Skeletal muscle satellite cell (primary cell): ENCODE measurements around the gene SPX.
A peak's percentile ranks its signal among the peaks of the same experiment; 100 is the strongest.

Experiments
- H3K27me3 ChIP-seq: 2 replicates; pipeline ENCODE4 v1.7.0; 2013; ENCODE audit warnings: low read length; ENCODE audit not compliant: control insufficient read depth, insufficient read depth
- H3K36me3 ChIP-seq: 2 replicates; pipeline ENCODE4 v1.7.0; 2013; ENCODE audit warnings: mild to moderate bottlenecking, control low read depth, low read length; ENCODE audit not compliant: insufficient read depth
- H3K4me1 ChIP-seq: 2 replicates; pipeline ENCODE4 v1.7.0; 2013; ENCODE audit warnings: low read length; ENCODE audit not compliant: control insufficient read depth, insufficient read depth
- H3K4me2 ChIP-seq: 2 replicates; pipeline ENCODE4 v1.7.0; 2013; ENCODE audit warnings: mild to moderate bottlenecking, low read length
- H3K4me3 ChIP-seq: 2 replicates; pipeline ENCODE4 v1.7.0; 2013; ENCODE audit warnings: low read length
- H3K9ac ChIP-seq: 2 replicates; pipeline ENCODE4 v1.7.0; 2013; ENCODE audit warnings: mild to moderate bottlenecking, low read depth, low read length, moderate library complexity
- H3K9me3 ChIP-seq: replicated peaks from 2 replicates; pipeline ENCODE4 v1.7.0; 2013; ENCODE audit warnings: mild to moderate bottlenecking, control low read depth, low read length

SPX gene

GRCh38 chr12:21561158-21561557 lies 35.1 kb downstream of the SPX start:
- peak overlapping the region; percentile 22 for H3K9ac ChIP-seq
- H3K27me3 ChIP-seq, result no peaks in the 10 kb centered on the region
- no peaks in the 10 kb centered on the region for H3K36me3 ChIP-seq
- H3K9me3 ChIP-seq, result no peaks in the 10 kb centered on the region
- H3K4me3 ChIP-seq, result no peak overlapping the region
- peaks cover 13% of the 10 kb centered on the region for H3K4me1 ChIP-seq
- no peak overlapping the region for H3K4me2 ChIP-seq

GRCh38 chr12:21562859-21563258 lies 36.8 kb downstream of the SPX start:
- no peak overlapping the region for H3K4me3 ChIP-seq
- H3K4me1 ChIP-seq, result peaks cover 13% of the 10 kb centered on the region

GRCh38 chr12:21566223-21566906 lies 40.3 kb downstream of the SPX start:
- Histone ChIP-seq H3K4me3 (no peak overlapping the region), H3K9me3 (no peaks in the 10 kb centered on the region), H3K4me2 (no peak overlapping the region), H3K27me3 (no peaks in the 10 kb centered on the region), H3K9ac (no peak overlapping the region), H3K36me3 (no peaks in the 10 kb centered on the region), H3K4me1 (no peaks in the 10 kb centered on the region)

More at GRCh38 chr12:21562859-21563258, 36.8 kb downstream of the SPX start:
- Histone ChIP-seq H3K27me3 (no peaks in the 10 kb centered on the region), H3K9ac (no peak overlapping the region), H3K4me2 (no peak overlapping the region), H3K36me3 (no peaks in the 10 kb centered on the region), H3K9me3 (no peaks in the 10 kb centered on the region)

- Histone ChIP-seq H3K4me3 (no peak overlapping the region), H3K27me3 (no peaks in the 10 kb centered on the region), H3K9me3 (no peaks in the 10 kb centered on the region), H3K9ac (no peak overlapping the region), H3K4me1 (no peaks in the 10 kb centered on the region), H3K4me2 (no peak overlapping the region), H3K36me3 (no peaks in the 10 kb centered on the region)
Measured at GRCh38 chr12:21566907-21567394, 40.9 kb downstream of the SPX start.

GRCh38 chr12:21568115-21568514 lies 42.0 kb downstream of the SPX start:
- no peaks in the 10 kb centered on the region for H3K4me1 ChIP-seq
- no peaks in the 10 kb centered on the region for H3K27me3 ChIP-seq
- H3K9ac ChIP-seq, result no peak overlapping the region
- H3K9me3 ChIP-seq, result no peaks in the 10 kb centered on the region
- no peak overlapping the region for H3K4me2 ChIP-seq
- H3K4me3 ChIP-seq, result no peak overlapping the region
- H3K36me3 ChIP-seq, result no peaks in the 10 kb centered on the region

- H3K9me3 ChIP-seq, result no peaks in the 10 kb centered on the region
- no peak overlapping the region for H3K4me2 ChIP-seq
- no peak overlapping the region for H3K9ac ChIP-seq
- H3K27me3 ChIP-seq, result no peaks in the 10 kb centered on the region
- H3K4me1 ChIP-seq, result no peaks in the 10 kb centered on the region
- H3K4me3 ChIP-seq, result no peak overlapping the region
- H3K36me3 ChIP-seq, result no peaks in the 10 kb centered on the region
Measured at GRCh38 chr12:21571046-21571445, 45.0 kb downstream of the SPX start.

- Histone ChIP-seq H3K4me1 (no peaks in the 10 kb centered on the region), H3K4me2 (no peak overlapping the region), H3K4me3 (no peak overlapping the region)
Measured at GRCh38 chr12:21573733-21574358, 47.8 kb downstream of the SPX start.

GRCh38 chr12:21576431-21576830 lies 50.3 kb downstream of the SPX start:
- H3K27me3 ChIP-seq, result no peaks in the 10 kb centered on the region
- H3K9ac ChIP-seq, result no peak overlapping the region
- no peaks in the 10 kb centered on the region for H3K9me3 ChIP-seq
- no peaks in the 10 kb centered on the region for H3K36me3 ChIP-seq
- H3K4me3 ChIP-seq, result no peak overlapping the region
- no peak overlapping the region for H3K4me2 ChIP-seq
- no peaks in the 10 kb centered on the region for H3K4me1 ChIP-seq

More at GRCh38 chr12:21573733-21574358, 47.8 kb downstream of the SPX start:
- H3K36me3 ChIP-seq, result no peaks in the 10 kb centered on the region
- no peak overlapping the region for H3K9ac ChIP-seq
- no peaks in the 10 kb centered on the region for H3K27me3 ChIP-seq
- no peaks in the 10 kb centered on the region for H3K9me3 ChIP-seq

- Histone ChIP-seq H3K9ac (no peak overlapping the region), H3K4me1 (no peaks in the 10 kb centered on the region), H3K4me2 (no peak overlapping the region), H3K9me3 (no peaks in the 10 kb centered on the region), H3K36me3 (no peaks in the 10 kb centered on the region), H3K4me3 (no peak overlapping the region), H3K27me3 (no peaks in the 10 kb centered on the region)
Measured at GRCh38 chr12:21577516-21577915, 51.4 kb downstream of the SPX start.

- H3K27me3 ChIP-seq, result no peaks in the 10 kb centered on the region
- no peak overlapping the region for H3K4me3 ChIP-seq
- H3K4me1 ChIP-seq, result no peaks in the 10 kb centered on the region
- H3K9ac ChIP-seq, result no peak overlapping the region
- H3K9me3 ChIP-seq, result no peaks in the 10 kb centered on the region
- H3K36me3 ChIP-seq, result no peaks in the 10 kb centered on the region
- H3K4me2 ChIP-seq, result no peak overlapping the region
Measured at GRCh38 chr12:21580748-21581516, 54.8 kb downstream of the SPX start.
